Fibroblast of skin of left quadriceps (primary cell): ENCODE data around the gene MRTFA.
"Not testable (repeated sequence)": the region's sequence is repeated elsewhere in the genome, so short reads cannot be mapped to it uniquely, and the experiment has no call there.

Experiments
- DNase-seq, 2 experiments: peaks; one replicate each; pipeline ENCODE4 v3.0.0-alpha.2; 2013; ENCODE audit warnings: low read depth in 2 of 2

MRTFA gene

DNA sequence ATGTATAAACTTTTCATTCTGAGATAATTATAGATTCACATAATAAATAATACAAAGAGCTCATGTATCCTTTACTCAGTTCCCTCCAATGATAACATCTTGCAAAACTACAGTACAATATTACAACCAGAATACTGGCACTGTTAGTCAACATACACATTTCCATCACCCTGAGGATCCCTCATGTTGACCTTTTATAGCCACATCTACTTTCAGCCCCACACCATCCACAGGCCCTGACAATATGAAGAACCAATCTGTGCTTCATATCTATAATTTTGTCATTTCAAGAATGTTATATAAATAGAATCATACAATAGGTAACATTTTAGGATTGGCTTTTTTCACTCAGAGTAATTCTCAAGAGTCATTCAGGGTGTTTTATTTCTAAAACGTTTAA is 115.5 kb downstream of the MRTFA start:
- DNase-seq, result no peak

DNA sequence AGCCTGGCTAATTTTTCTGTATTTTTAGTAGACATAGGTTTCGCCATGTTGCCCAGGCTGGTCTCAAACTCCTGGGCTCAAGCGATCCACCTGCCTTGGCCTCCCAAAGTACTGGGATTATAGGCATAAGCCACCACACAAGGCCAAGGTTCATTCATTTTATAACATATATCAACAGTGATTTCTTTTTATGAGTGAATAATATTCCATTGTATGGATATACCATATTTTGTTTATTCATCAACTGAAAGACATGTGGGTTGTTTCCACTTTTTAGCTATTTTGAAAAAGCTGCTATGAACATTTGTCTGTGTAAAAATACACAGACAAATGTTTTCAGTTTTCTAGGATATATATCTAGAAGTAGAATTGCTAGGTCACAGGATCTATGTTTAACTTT is 116.0 kb downstream of the MRTFA start:
- DNase-seq, result no peak

DNA sequence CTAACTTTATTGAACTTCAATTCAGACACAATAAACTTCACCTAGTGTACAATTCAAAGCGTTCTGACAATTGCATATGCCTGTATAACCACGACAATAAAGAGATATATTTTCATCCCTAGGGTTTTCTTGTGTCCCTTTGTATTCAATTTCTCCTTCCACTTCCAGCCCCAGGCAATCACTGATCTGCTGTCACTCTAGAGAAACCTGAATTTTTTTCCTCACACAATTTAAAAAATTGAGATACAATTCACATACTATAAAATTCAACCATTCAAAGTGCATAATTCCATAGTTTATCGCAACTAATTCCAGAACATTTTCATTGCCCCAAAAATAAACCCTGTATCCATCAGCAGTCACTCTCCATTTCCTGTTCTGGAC is 116.6 kb downstream of the MRTFA start:
- DNase-seq, result no peak

DNA sequence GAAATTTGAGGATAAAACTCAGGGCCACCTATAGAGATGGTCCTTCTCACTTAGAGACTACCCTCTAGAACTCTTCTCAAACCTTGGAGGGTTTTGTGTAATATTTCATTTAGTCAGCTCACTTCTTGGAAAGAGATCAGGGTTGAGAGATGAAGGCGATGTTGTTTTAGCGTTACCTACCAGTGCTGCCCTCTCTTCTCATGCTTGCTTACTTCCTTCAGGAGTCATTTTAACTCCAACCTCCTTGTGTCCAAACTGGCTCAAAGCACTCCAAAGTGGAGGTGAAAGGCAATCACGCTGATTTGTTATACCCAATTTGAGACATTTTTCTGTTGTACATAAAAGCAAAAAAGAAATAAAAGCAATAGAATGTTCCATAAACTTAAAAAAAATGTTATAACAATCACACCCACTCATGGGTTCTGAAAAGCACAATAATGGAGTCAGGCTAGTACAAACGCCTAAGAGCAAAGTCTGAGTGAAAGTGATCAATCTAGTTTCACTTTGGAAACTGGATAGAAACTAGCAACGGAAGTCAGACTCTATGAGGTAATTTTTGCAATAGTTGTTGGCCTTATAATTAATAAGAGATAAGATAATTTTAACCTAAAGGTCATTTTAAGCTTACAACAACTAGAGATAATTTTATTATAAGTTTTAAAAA is 117.1 kb downstream of the MRTFA start:
- DNase-seq, result no peak

DNA sequence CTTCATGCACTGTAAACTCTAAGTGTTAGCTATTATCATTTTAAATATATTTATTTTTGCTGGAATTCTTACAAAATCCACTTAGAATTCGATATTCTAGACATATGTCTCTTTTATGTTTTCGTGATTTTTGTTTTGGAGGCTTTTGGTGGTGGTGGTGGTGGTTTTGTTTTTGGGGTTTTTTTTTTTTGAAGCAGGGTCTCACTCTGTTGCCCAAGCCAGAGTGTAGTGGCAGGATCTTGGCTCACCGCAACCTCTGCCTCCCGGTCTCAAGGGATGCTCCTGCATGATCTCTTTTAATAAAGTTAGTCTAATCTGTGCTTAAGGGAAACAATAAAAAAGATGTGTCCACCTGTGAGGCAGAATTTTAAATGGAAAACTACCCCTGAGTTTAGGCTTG is 117.7 kb downstream of the MRTFA start:
- DNase-seq, result no peak

DNA sequence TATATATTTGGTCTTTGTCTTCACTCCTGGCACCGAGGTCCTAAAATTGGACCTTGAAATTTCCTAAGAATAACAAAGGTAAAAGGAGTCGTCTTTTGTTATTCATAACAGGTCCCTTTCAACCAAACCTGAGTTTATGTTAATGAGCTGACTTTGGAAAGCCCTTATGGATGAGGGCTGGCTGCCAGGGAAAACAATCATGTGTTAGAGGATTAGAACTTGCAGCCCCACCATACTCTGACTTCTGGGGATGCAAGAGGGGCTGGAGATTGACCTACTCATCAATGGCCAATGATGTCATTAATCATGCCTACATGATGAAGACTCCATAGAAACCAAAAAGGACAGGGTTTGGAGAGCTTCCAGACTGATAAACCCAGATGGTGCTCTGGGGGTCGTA is 118.9 kb downstream of the MRTFA start:
- no peak for DNase-seq

DNA sequence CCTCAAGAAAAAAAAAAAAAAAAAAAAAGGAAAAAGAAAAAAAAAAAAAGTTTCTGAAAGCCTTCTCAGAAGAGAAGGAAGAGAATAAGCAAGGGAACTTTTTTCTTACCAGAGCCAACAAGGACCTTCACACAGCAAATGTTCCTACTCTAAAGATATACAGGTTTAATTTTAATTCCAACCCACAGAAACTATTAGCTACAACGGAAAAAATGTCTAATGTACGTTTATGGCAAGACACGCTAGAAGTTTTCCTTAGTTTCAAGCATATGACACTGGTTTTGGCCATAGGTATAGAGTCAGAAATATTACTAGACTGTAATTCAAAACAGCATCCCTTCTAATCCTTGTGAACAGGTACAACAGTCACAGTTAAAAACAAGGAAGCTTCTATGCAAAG is 120.1 kb downstream of the MRTFA start:
- DNase-seq, result no peak

DNA sequence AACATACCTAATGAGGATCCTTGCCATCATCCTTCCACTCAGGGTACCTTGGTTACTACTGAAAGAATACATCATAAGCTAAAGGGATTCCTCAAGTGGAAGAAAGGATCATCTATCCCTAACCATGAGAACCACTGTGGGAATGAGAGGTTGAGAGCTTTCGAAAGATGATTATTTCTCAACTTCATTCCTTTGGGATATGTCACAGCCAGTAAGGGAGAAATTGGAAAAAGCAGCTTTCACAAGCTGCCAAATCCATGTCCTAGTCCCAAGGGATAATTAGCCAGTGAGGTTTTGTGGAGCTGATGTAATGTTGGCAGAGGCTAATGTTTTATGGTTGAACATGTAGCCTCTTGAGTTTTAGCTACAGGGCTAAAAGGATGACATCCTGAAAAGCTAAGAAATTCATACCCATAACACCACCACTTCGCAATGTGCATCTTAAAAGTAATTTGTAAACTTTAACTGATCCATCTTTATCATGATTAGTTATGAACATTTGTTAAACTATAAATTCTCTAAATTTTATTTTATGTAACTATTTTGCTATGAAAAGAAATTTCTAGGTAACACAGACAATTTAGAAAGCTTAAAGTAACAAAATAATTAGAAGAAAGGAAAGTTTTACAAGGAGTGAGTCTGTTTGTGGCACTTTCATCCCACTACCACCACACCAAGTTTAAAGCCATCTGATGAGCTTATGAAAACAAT is 123.9 kb downstream of the MRTFA start:
- DNase-seq, result peak; percentile 100

DNA sequence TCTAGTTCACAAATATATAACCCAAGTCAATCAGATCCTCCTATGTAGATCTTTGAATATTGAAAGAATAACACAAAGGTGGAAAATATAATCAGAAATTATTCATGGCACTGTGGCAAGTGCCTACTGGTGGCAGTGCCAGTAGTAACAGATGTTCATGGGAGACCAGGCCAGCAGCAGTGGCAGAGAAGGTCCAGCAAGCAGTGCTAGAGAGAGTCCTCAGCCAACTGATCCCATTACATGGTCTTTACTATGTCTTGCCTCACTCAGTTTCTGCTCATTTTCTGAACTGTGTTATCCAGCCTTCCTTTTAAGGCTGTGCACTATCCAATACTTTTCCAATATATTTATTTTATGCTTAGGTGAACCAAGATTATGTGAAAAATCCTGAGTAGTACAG is 124.9 kb downstream of the MRTFA start:
- no peak for DNase-seq

DNA sequence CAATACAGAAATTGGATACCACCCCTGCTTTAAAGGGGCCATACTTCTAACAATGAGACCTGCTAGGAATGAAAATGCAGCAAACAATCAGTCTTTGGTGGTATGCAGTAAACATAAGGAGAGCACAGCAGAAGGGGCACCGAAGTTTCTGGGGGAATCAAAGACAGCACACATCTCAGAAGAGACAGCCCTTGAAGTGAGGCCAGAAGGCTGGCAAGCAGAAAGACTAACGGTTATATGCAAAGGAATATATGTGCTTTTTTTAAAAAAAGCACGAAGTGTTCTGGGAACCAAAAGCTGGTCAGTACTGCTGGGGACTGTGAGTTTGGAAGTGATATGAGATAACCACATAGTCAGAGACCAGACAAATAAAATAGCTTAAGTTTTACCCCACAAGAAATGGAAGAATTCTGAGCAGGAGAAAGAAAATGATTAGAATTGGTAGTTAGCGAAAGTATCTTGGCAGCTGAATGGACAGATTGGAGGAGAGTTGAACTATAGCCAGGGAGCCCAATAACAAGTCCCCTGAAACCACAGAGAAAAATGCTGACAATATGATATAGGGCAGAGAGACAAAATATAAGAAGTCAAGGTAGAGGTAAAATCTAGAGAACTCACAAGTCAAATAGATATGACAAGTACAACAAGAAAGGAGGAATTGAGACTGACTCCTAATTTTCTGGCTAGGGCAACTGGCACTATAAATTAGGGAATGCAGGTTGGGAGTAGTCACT is 125.7 kb downstream of the MRTFA start:
- DNase-seq, result no peak

DNA sequence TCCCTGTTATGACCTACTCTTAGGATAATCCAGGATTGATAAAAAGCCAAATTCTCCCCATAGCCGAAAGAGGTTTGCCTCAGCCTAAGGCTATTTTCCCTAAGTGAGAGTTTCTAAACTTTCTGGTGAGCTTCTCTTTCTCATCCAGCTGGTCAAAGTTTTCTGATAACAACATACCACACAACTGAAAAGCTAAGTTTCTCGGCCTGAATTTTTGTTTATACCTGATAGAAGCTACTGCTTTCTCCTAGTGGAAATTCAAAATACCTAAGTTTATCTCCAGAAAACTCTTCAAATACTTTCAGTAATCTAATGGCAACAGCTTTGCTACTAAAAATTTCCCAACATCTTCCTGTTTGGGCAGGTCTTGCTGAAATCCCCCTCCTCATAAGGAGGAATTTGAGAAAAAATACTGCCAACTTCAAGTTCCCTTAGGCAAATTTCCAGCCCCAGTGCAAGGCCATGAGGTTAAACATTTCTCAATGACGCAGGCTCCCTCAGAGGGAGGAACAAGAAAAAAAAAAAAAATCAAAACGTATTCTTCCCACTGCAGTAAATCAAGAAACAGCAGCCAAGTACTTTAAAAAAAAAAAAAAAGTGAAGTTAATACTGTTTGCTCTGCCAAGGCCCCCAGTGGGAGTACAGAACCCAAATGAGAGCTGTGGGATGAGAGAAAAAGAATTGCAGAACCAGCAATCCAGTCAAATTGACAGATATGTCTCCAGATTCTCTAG is 127.0 kb downstream of the MRTFA start:
- peak; percentile 91 to 92 for DNase-seq

DNA sequence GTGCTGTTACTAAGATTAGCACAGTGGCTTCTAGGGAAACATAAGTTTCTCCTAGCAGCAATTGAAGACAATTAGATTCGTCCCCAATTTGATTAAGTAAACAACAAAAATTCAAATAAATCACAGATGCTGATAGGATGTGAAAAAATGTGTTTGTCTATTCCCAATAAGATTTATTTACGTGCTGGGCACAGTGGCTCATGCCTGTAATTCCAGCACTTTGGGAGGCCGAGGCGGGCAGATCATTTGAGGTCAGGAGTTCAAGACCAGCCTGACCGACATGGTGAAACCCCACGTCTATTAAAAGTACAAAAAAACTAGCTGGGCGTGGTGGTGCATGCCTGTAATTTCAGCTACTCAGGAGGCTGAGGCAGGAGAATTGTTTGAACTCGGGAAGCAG is 128.5 kb downstream of the MRTFA start:
- not testable (repeated sequence) for DNase-seq

DNA sequence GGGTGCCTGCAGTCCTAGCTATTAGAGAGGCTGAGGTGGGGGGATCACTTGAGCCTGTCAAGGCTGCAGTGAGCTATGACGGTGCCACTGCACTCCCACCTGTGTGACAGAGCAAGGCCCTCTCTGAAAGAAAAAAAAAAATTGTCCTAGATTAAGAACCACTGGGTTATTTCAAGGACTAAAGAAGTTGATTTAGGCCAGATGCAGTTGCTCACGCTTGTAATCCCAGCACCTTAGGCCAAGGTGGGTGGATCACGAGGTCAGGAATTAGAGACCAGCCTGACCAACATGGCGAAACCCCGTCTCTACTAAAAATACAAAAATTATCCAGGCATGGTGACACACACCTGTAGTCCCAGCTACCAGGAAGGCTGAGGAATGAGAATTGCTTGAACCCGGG is 129.0 kb downstream of the MRTFA start:
- DNase-seq, result no peak

DNA sequence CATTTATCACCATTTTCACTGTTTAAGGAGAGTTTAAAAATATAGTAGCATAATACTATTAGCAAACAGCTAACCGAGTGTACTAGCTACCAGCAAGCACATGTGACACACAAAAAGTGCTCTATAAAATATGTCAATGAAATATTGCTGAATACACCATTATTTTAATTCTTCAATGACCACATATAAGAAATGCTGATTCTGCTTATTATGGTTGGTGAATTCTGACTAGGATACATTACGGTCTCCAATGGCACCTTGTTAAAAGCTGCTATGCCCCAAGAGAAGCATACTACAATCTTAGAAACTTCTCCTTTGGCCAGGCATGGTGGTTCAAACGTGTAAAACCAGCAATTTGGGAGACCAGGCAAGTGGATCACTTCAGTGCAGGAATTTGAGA is 129.8 kb downstream of the MRTFA start:
- DNase-seq, result no peak

DNA sequence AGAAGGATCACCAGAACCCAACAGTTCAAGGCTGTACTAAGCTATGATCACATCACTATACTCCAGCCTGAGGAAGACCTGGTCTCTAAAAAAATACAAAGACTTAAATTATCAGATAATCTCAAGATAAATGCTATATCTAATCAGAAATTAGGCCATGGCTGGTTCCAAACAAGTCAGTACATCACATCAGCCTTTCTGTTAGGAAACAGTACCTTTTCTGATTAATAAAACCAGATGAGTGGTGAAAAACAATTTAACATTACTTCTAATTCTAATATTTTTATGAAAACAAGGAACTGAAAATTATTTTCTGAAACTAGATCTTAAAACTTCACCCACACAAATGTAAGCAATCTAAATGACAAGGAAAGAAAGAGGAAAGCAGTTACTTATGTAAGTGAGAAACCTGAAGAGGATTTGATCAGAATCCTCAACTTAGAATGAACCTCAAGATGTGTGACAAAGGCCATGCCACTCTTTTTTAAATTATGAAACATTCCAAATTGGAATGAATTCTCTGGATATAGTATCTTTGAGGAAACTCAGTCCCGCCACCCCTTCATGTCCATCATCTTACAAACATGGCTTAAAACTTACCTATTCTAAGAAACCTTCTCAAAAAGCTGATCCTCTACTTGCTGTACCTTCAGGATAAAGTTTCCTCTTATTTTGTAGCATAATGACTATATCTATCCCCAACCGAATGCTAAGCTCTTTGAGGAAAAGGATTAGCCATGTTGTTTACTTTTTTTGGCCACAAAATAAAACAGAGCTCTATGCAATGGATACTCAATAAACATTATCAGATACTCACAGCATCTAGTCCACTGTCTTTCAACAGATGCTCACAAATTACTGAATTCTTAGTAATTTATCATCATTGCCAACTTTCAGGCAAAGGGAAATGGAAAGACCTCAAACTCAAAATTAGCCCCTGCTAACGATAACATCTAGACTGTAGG is 132.0 kb downstream of the MRTFA start:
- DNase-seq, result no peak

DNA sequence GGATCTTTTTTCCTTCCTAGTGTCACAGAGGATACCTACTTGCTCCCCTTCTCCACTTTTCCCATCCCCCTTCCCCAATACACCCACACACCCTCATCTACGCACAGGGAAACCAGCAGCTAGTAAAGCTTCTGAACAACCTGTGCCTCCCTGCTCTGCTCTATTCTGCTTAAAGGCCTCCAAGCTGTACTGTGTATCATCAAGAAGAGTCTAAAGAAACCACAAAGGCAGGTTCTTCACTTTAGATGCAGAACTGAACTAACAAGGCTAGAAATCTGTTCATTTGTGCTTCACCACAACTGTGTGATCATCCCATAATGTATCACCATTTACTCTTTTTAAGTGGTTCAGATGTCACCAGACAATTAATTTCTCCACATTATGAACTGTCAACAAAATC is 133.6 kb downstream of the MRTFA start:
- DNase-seq, result no peak

DNA sequence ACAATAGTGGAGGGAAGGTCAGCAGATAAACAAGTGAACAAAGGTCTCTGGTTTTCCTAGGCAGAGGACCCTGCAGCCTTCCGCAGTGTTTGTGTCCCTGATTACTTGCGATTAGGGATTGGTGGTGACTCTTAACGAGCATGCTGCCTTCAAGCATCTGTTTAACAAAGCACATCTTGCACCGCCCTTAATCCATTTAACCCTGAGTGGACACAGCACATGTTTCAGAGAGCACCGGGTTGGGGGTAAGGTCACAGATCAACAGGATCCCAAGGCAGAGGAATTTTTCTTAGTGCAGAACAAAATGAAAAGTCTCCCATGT is 136.1 kb downstream of the MRTFA start:
- not testable (repeated sequence) for DNase-seq

DNA sequence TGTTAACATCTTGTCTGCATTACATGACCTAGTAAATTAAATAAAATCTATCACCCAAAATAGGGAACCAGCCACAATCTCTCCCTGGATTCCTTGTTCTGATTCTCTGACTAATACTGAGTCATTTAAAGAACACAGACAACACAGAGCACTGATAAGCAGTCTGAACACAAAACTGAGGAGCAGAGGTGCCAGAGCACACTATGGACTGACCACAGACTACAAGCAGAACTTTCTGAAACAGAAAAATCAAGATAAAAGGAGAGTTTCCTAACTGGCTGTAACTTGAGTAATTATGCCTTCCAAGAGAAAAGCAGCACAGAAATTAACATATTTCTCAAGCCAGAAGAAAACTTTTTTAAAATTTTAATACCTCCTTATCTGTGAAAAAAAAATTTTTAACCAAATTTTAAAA is 137.3 kb downstream of the MRTFA start:
- DNase-seq, result peak; percentile 98

DNA sequence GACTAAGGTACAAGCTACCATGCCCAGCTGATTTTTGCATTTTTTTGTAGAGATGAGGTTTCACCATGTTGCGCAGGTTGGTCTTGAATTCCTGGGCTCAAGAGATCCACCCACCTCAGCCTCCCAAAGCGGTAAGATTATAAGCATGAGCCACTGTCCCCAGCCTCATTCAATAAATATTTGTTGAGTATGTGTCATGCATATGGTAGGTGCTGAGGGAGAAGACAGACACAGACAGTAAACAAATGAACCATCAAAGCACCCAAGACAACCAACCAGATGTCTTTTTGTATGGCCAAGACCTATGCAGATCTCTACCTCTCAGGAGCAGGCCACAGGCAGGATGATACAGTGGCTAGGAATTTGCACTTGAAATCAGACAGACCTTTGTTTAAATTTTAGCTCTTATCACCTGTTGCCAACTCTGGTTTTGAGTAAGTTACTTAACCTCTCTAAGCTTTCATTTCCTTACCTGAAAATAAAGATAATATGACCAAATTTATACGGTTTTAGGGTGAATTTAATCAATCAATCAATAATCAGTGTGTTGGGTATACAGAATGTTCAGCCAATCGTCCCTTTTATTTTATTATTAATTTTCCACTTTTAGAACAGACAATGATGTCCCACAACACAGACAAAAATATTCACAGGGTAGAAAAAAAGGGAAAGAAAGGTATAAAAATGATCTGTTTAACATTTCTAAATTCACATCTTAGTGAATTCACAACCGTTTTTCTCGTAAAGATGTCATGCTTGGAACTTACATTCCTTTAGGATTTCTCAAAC is 137.9 kb downstream of the MRTFA start:
- peak; percentile 82 to 83 for DNase-seq

DNA sequence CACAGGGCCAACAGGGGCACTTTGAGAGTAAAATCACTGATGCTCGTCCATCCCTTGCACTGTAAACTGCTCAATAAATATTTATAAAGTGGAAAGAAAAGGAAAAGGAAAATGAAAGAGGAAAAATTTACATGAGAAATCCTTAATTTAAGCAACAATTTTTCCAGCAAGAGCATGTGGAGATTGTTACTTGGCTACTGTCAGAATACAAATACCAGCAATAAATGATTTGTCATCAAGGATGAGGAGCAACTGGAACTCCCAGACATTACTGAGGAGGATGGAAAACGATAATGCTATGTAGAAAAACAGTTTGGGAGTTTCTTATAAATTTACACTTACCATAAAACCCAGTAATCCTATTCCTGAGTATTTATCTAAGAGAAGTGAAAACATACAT is 143.1 kb downstream of the MRTFA start:
- no peak for DNase-seq
